Measurements from ENCODE around the gene RGS7. TPM values are rescaled to one million over a fixed set of nuclear protein-coding genes. Genes with fewer than 3 reads are reported as not detected.

The RGS7 gene
- total and polyA plus RNA-seq, 2 of the 8 experiments (the other 6 are each of a cell fraction or from before 2014, with no cell fraction given), result 1.6 to 3.0 TPM

DNA sequence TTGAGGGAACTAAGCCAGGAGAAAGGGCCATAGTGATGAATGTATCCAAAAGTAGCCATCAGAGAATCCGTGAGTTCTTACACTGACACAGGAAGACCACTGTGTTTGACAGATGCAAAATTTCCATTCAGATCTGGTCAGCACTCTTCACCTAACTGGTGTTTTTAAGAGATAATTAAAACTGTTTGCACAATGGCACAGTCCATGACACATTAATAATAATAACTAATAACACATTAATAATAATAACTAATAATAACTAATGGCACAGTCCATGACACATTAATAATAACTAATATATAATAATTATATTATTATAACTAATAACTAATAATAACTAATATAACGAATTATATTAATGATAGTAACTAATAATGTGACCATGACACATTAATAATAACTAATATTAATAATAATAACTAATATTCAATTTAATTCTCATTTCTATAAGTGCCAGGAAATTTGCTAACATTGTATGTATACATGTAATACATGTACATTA is 195.8 kb downstream of the RGS7 start (continued):
- TF ChIP-seq JUN (IDR thresholded peaks at IDR 0.05; ENCODE audit: low read depth, low read length) (no peak), MAFK (IDR thresholded peaks at IDR 0.05; ENCODE audit: low read depth, low read length) (no peak), SUZ12 (IDR thresholded peaks at IDR 0.05; ENCODE audit: low read length) (no peak), POLR2AphosphoS5 (IDR thresholded peaks at IDR 0.05; ENCODE audit: low read depth, low read length) (no peak), HDAC2 (IDR thresholded peaks at IDR 0.05; ENCODE audit: borderline replicate concordance in 1 of 2, low read depth in 2 of 2, low read length in 2 of 2) (no peak), ZNF274 (IDR thresholded peaks at IDR 0.05; ENCODE audit: borderline replicate concordance, extremely low read depth, low read length) (no peak)
